ENCODE results near the gene RIMOC1. TPM values are rescaled to one million over a fixed set of nuclear protein-coding genes. Genes with fewer than 3 reads are reported as not detected.

Gene RIMOC1
- total RNA-seq, 1 donor from 2014 or later, result 29.0 TPM

- Mint-ChIP-seq H3K4me1 (ENCODE audit: low read depth) (peaks cover 26% of the 10 kb centered on the region), H3K27ac (no peak overlapping the region), H3K4me3 (no peak overlapping the region), H3K36me3 (ENCODE audit: low read depth) (no peaks in the 10 kb centered on the region), H3K9me3 (no peaks in the 10 kb centered on the region), H3K27me3 (ENCODE audit: insufficient read depth) (peaks cover 5% of the 10 kb centered on the region)
- no peak for DNase-seq (ENCODE audit: low spot score)
- intact Hi-C loops (cut with micrococcal nuclease), result loop anchor here (1.0 to 10.0 kb wide), 4 partner anchors 16 to 1440 kb away; partner anchors contain the start of genes HMGCS1 and RPL37
Observed at GRCh38 chr5:41875121-41875520, 29.0 kb upstream of the RIMOC1 start.

- Mint-ChIP-seq H3K4me1 (ENCODE audit: low read depth) (peaks cover 17% of the 10 kb centered on the region), H3K27me3 (ENCODE audit: insufficient read depth) (peaks cover 5% of the 10 kb centered on the region), H3K36me3 (ENCODE audit: low read depth) (no peaks in the 10 kb centered on the region), H3K9me3 (no peaks in the 10 kb centered on the region), H3K27ac (no peak overlapping the region), H3K4me3 (no peak overlapping the region)
- no peak for DNase-seq (ENCODE audit: low spot score)
- intact Hi-C loops (cut with micrococcal nuclease), result loop anchor here (10.0 kb wide), 3 partner anchors 1042 to 1438 kb away; partner anchors contain the start of genes HMGCS1 and RPL37
Observed at GRCh38 chr5:41876678-41877077, 27.5 kb upstream of the RIMOC1 start.

- no peak overlapping the region for H3K27ac Mint-ChIP-seq
- H3K9me3 Mint-ChIP-seq, result no peaks in the 10 kb centered on the region
- no peak overlapping the region for H3K4me3 Mint-ChIP-seq
- intact Hi-C loops (cut with micrococcal nuclease), result loop anchor here (10.0 kb wide), 3 partner anchors 1043 to 1437 kb away; partner anchors contain the start of genes HMGCS1 and RPL37
- peaks cover 5% of the 10 kb centered on the region for H3K27me3 Mint-ChIP-seq (ENCODE audit: insufficient read depth)
- H3K36me3 Mint-ChIP-seq (ENCODE audit: low read depth), result no peaks in the 10 kb centered on the region
- peaks cover 17% of the 10 kb centered on the region for H3K4me1 Mint-ChIP-seq (ENCODE audit: low read depth)
- no peak for DNase-seq (ENCODE audit: low spot score)
Observed at GRCh38 chr5:41877408-41877807, 26.7 kb upstream of the RIMOC1 start.

- Mint-ChIP-seq H3K9me3 (no peaks in the 10 kb centered on the region), H3K27me3 (ENCODE audit: insufficient read depth) (peaks cover 5% of the 10 kb centered on the region), H3K27ac (no peak overlapping the region), H3K4me3 (no peak overlapping the region), H3K36me3 (ENCODE audit: low read depth) (no peaks in the 10 kb centered on the region), H3K4me1 (ENCODE audit: low read depth) (peaks cover 17% of the 10 kb centered on the region)
- DNase-seq (ENCODE audit: low spot score), result no peak
- intact Hi-C loops (cut with micrococcal nuclease), result loop anchor here (10.0 kb wide), 3 partner anchors 1043 to 1437 kb away; partner anchors contain the start of genes HMGCS1 and RPL37
Observed at GRCh38 chr5:41878173-41878572, 26.0 kb upstream of the RIMOC1 start.

GRCh38 chr5:41878643-41879478 is 25.3 kb upstream of the RIMOC1 start:
- no peak overlapping the region for H3K27ac Mint-ChIP-seq
- intact Hi-C loops (cut with micrococcal nuclease), result loop anchor here (10.0 kb wide), 3 partner anchors 1044 to 1436 kb away; partner anchors contain the start of genes HMGCS1 and RPL37
- H3K4me3 Mint-ChIP-seq, result no peak overlapping the region
- H3K36me3 Mint-ChIP-seq (ENCODE audit: low read depth), result peaks cover 2% of the 10 kb centered on the region
- no peaks in the 10 kb centered on the region for H3K9me3 Mint-ChIP-seq
- peaks cover 17% of the 10 kb centered on the region for H3K4me1 Mint-ChIP-seq (ENCODE audit: low read depth)
- peaks cover 5% of the 10 kb centered on the region for H3K27me3 Mint-ChIP-seq (ENCODE audit: insufficient read depth)
- DNase-seq (ENCODE audit: low spot score), result no peak

GRCh38 chr5:41882765-41883164 is 21.4 kb upstream of the RIMOC1 start:
- Mint-ChIP-seq H3K27me3 (ENCODE audit: insufficient read depth) (peaks cover 9% of the 10 kb centered on the region), H3K27ac (no peak overlapping the region), H3K9me3 (no peaks in the 10 kb centered on the region), H3K4me1 (ENCODE audit: low read depth) (peaks cover 7% of the 10 kb centered on the region), H3K4me3 (no peak overlapping the region), H3K36me3 (ENCODE audit: low read depth) (peaks cover 4% of the 10 kb centered on the region)
- DNase-seq (ENCODE audit: low spot score), result no peak
- intact Hi-C loops (cut with micrococcal nuclease), result no loop called here

GRCh38 chr5:41883243-41883642 is 20.9 kb upstream of the RIMOC1 start:
- Mint-ChIP-seq H3K36me3 (ENCODE audit: low read depth) (peaks cover 4% of the 10 kb centered on the region), H3K27me3 (ENCODE audit: insufficient read depth) (peaks cover 6% of the 10 kb centered on the region), H3K4me1 (ENCODE audit: low read depth) (peaks cover 12% of the 10 kb centered on the region), H3K4me3 (no peak overlapping the region), H3K27ac (no peak overlapping the region), H3K9me3 (no peaks in the 10 kb centered on the region)
- DNase-seq (ENCODE audit: low spot score), result no peak
- intact Hi-C loops (cut with micrococcal nuclease), result no loop called here

GRCh38 chr5:41883936-41884335 is 20.2 kb upstream of the RIMOC1 start:
- intact Hi-C loops (cut with micrococcal nuclease), result no loop called here
- Mint-ChIP-seq H3K4me3 (no peak overlapping the region), H3K27me3 (ENCODE audit: insufficient read depth) (peaks cover 6% of the 10 kb centered on the region), H3K4me1 (ENCODE audit: low read depth) (peaks cover 12% of the 10 kb centered on the region), H3K27ac (no peak overlapping the region), H3K9me3 (no peaks in the 10 kb centered on the region), H3K36me3 (ENCODE audit: low read depth) (peaks cover 4% of the 10 kb centered on the region)
- DNase-seq (ENCODE audit: low spot score), result no peak

GRCh38 chr5:41885286-41885685 is 18.9 kb upstream of the RIMOC1 start:
- peaks cover 12% of the 10 kb centered on the region for H3K4me1 Mint-ChIP-seq (ENCODE audit: low read depth)
- peaks cover 6% of the 10 kb centered on the region for H3K27me3 Mint-ChIP-seq (ENCODE audit: insufficient read depth)
- intact Hi-C loops (cut with micrococcal nuclease), result no loop called here
- peaks cover 4% of the 10 kb centered on the region for H3K36me3 Mint-ChIP-seq (ENCODE audit: low read depth)
- no peak overlapping the region for H3K4me3 Mint-ChIP-seq
- H3K27ac Mint-ChIP-seq, result no peak overlapping the region
- H3K9me3 Mint-ChIP-seq, result no peaks in the 10 kb centered on the region
- no peak for DNase-seq (ENCODE audit: low spot score)

- intact Hi-C loops (cut with micrococcal nuclease), result loop anchor here (1.0 kb wide), 1 partner anchor 16 kb away; no protein-coding TSS in a partner anchor
- H3K36me3 Mint-ChIP-seq (ENCODE audit: low read depth), result peaks cover 8% of the 10 kb centered on the region
- H3K27ac Mint-ChIP-seq, result no peak overlapping the region
- peaks cover 32% of the 10 kb centered on the region for H3K4me1 Mint-ChIP-seq (ENCODE audit: low read depth)
- no peak for DNase-seq (ENCODE audit: low spot score)
- H3K9me3 Mint-ChIP-seq, result no peaks in the 10 kb centered on the region
- H3K27me3 Mint-ChIP-seq (ENCODE audit: insufficient read depth), result peaks cover 14% of the 10 kb centered on the region
- H3K4me3 Mint-ChIP-seq, result no peak overlapping the region
Observed at GRCh38 chr5:41891066-41891707, 13.0 kb upstream of the RIMOC1 start.

GRCh38 chr5:41892031-41892430 is 12.1 kb upstream of the RIMOC1 start:
- Mint-ChIP-seq H3K27me3 (ENCODE audit: insufficient read depth) (peaks cover 22% of the 10 kb centered on the region), H3K9me3 (no peaks in the 10 kb centered on the region), H3K4me1 (ENCODE audit: low read depth) (peaks cover 32% of the 10 kb centered on the region), H3K27ac (no peak overlapping the region), H3K36me3 (ENCODE audit: low read depth) (peaks cover 8% of the 10 kb centered on the region), H3K4me3 (no peak overlapping the region)
- intact Hi-C loops (cut with micrococcal nuclease), result no loop called here
- DNase-seq (ENCODE audit: low spot score), result no peak

GRCh38 chr5:41893074-41893851 is 10.9 kb upstream of the RIMOC1 start:
- no peak for DNase-seq (ENCODE audit: low spot score)
- peaks cover 5% of the 10 kb centered on the region for H3K36me3 Mint-ChIP-seq (ENCODE audit: low read depth)
- H3K9me3 Mint-ChIP-seq, result no peaks in the 10 kb centered on the region
- peaks cover 19% of the 10 kb centered on the region for H3K27me3 Mint-ChIP-seq (ENCODE audit: insufficient read depth)
- H3K4me1 Mint-ChIP-seq (ENCODE audit: low read depth), result peaks cover 24% of the 10 kb centered on the region
- intact Hi-C loops (cut with micrococcal nuclease), result loop anchor here (1.0 kb wide), 3 partner anchors 11 to 37 kb away; partner anchors contain the start of genes OXCT1 and RIMOC1
- H3K4me3 Mint-ChIP-seq, result peak overlapping the region; percentile 38
- peak overlapping the region; percentile 4 for H3K27ac Mint-ChIP-seq

All from activated T-helper 1 cell treated with anti-CD3 and anti-CD28 coated beads, Interleukin-12 subunit alpha, Interleukin-12 subunit beta, Interleukin-2, Interleukin-4 antibody, amounts not matched to agents 30 ng/mL and 10 ng/mL and 1 ng/mL, durations not matched to agents 14 hours and 24 hours and 36 hours (primary cell).